GM12874 (cell line): ENCODE data around the gene STAC.

ENCODE experiments used
- TF ChIP-seq, protein P1 (sequence below): IDR thresholded peaks from 2 replicates; pipeline ENCODE4 v1.5.1; 2011; ENCODE audit warnings: low read depth, mild to moderate bottlenecking, control low read depth, low read length, moderate library complexity; ENCODE audit not compliant: insufficient read depth

The STAC gene

DNA sequence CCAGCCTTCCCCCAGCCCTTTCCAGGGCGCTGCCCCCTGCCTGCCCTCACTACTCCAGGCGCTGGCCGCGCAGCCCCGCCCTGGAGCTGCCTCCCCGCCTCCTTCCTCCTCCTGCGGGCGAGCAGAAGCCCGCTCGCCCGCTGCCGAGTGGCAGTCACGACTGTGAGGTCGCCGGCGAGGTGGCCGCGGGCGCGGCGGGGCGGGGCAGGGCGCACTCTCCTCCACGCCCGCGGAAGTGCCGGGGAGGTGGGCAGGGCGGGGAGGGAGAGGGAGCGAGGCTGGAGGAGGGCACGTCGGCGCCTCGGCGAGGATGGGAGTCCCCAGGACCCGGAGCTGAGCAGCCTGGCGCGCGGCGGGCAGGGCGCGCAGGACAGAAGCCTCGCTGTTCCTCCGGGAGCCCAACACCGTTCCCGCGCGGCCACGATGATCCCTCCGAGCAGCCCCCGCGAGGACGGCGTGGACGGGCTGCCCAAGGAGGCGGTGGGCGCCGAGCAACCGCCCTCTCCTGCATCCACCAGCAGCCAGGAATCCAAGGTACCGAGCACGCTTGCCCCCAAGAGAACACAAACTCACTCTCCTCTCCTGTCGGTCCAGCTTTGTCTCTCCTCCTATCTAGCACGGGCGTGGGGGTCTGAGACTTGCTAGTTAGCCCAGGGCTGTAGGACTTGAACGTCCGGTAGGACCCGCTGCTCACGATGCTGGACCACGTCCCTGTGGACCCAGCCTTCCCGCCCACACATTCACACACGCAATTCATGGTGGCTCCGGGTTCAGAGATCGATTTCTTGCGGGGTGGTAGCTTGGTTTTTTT, at the start of gene STAC:
Gene STAC (plus strand): TSS at position 284 of the 811 bp plus-strand sequence. CDS start 140 bp downstream, at position 424.
- TF ChIP-seq, protein P1, sequence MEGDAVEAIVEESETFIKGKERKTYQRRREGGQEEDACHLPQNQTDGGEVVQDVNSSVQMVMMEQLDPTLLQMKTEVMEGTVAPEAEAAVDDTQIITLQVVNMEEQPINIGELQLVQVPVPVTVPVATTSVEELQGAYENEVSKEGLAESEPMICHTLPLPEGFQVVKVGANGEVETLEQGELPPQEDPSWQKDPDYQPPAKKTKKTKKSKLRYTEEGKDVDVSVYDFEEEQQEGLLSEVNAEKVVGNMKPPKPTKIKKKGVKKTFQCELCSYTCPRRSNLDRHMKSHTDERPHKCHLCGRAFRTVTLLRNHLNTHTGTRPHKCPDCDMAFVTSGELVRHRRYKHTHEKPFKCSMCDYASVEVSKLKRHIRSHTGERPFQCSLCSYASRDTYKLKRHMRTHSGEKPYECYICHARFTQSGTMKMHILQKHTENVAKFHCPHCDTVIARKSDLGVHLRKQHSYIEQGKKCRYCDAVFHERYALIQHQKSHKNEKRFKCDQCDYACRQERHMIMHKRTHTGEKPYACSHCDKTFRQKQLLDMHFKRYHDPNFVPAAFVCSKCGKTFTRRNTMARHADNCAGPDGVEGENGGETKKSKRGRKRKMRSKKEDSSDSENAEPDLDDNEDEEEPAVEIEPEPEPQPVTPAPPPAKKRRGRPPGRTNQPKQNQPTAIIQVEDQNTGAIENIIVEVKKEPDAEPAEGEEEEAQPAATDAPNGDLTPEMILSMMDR = no peak

GRCh38 chr3:36332139-36332538, 48.2 kb upstream of the STAC start:
- TF ChIP-seq, protein P1 = no peak

DNA sequence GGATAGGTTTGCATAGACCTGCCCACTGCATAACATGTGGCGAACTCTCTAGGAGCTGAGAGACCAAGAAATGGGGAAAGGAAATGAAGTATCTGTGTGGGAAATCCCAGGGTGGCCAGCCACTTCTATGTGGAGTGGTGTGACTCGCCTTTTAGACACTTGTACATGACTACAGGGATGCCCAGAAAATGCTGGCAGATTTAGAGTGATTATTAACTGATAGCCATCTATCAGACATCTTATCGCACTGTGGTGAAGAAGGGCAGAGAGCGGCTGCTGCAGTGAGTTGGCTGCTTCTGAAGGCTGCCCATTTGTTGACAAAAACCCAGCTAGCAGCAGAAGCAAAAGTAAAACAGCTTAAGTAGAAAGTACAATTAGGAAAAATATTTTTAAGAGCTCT, 18.1 kb upstream of the STAC start:
- TF ChIP-seq, protein P1 = no peak

- TF ChIP-seq, protein P1 = no peak
These were observed 17.3 kb upstream of the STAC start for GRCh38 chr3:36362973-36363372.

DNA sequence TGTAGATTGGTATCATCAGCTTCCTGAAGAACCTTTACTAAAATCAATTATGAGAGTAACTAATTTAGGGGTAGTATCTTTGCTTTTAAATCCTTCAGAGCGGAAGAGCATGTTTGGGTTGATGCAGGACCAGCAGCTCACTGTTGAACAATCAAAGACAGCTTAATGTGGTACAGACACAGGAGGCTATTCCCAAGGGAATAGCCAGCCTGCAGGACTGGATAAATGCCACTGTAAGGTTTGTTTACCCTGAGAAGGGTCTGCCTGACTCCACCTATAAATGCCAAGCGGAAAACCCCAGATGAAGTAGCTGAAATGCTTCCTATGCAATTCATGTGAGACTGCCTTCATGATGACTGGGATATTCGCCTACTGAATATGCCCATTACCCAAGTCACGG, 16.0 kb upstream of the STAC start:
- TF ChIP-seq, protein P1 = no peak

DNA sequence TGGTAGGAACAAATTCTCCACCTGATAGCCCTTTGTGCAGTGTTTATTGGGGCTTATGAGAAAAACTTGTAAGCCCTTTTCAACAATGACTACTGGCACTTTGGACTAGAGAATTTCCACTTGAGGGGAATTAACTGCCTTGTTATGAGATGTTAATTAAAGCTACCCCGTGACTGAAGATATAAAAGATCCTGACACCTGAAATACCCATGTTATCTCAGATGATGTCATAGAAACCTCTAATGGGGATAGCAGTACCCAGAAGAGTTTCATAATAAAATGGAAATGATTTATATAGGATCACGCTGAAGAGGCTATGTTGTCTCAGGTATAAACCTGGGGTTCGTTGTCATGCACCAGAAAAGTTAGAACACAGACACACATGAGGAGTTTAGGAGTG, 14.5 kb upstream of the STAC start:
- TF ChIP-seq, protein P1 = no peak

DNA sequence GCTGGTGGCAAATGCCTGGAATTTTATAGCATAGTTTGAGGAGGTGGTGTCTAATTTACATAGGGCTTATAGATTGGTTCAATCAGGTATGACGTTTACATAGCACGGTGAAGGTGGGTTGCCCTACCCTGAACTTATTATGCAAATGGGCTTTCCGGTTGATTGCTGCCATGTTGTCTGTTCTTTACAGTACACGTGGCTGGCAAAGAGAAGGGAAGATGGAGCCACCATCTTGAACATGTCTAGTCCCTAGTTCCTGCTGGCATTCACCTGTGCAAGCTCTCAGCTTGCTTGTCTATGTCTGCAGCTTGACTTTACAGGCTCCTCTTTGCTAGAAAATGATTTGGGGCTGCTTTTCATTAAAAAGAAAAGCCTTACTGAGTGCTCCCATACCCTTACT, 14.0 kb upstream of the STAC start:
- TF ChIP-seq, protein P1 = no peak
